ENCODE data around the gene FAM184A.
"Not testable (repeated sequence)": the region's sequence is repeated elsewhere in the genome, so short reads cannot be mapped to it uniquely, and the experiment has no call there.

Gene FAM184A

GRCh38 chr6:119024111-119024510 is 54.4 kb downstream of the FAM184A start:
- no peak overlapping the region for H3K27ac ChIP-seq
- no peak overlapping the region for H3K4me3 ChIP-seq

GRCh38 chr6:119022796-119023195 is 55.7 kb downstream of the FAM184A start:
- Histone ChIP-seq H3K27ac (no peak overlapping the region), H3K4me3 (no peak overlapping the region)

- Histone ChIP-seq H3K4me3 (no peak overlapping the region), H3K27ac (no peak overlapping the region)
These were observed 57.6 kb downstream of the FAM184A start for GRCh38 chr6:119020597-119021561.

- not testable (repeated sequence) for H3K27ac ChIP-seq, H3K4me3 ChIP-seq
These were observed 63.3 kb downstream of the FAM184A start for GRCh38 chr6:119015165-119015564.

GRCh38 chr6:119012521-119012920 is 65.9 kb downstream of the FAM184A start:
- Histone ChIP-seq H3K4me3 (no peak overlapping the region), H3K27ac (no peak overlapping the region)

- not testable (repeated sequence) for H3K4me3 ChIP-seq, H3K27ac ChIP-seq
These were observed 69.2 kb downstream of the FAM184A start for GRCh38 chr6:119009266-119009665.

- Histone ChIP-seq H3K4me3 (no peak overlapping the region), H3K27ac (no peak overlapping the region)
These were observed 71.5 kb downstream of the FAM184A start for GRCh38 chr6:119006974-119007373.

GRCh38 chr6:119002069-119002468 is 76.4 kb downstream of the FAM184A start:
- Histone ChIP-seq H3K4me3 (no peak overlapping the region), H3K27ac (no peak overlapping the region)

- no peak overlapping the region for H3K4me3 ChIP-seq
- no peak overlapping the region for H3K27ac ChIP-seq
These were observed 78.9 kb downstream of the FAM184A start for GRCh38 chr6:118999494-119000040.

- not testable (repeated sequence) for H3K4me3 ChIP-seq, H3K27ac ChIP-seq
These were observed 81.0 kb downstream of the FAM184A start for GRCh38 chr6:118997426-118997825.

- no peak overlapping the region for H3K4me3 ChIP-seq
- no peak overlapping the region for H3K27ac ChIP-seq
These were observed 82.1 kb downstream of the FAM184A start for GRCh38 chr6:118996289-118996820.

GRCh38 chr6:118993803-118994251 is 84.6 kb downstream of the FAM184A start:
- Histone ChIP-seq H3K27ac (no peak overlapping the region), H3K4me3 (no peak overlapping the region)

GRCh38 chr6:118993358-118993757 is 85.1 kb downstream of the FAM184A start:
- H3K27ac ChIP-seq, result no peak overlapping the region

GRCh38 chr6:118992186-118992795 is 86.2 kb downstream of the FAM184A start:
- Histone ChIP-seq H3K4me3 (no peak overlapping the region), H3K27ac (no peak overlapping the region)

More at GRCh38 chr6:118993358-118993757, 85.1 kb downstream of the FAM184A start:
- H3K4me3 ChIP-seq, result no peak overlapping the region

GRCh38 chr6:118986312-118986711 is 92.2 kb downstream of the FAM184A start:
- H3K27ac ChIP-seq, result no peak overlapping the region
- no peak overlapping the region for H3K4me3 ChIP-seq

GRCh38 chr6:118985123-118985830 is 93.2 kb downstream of the FAM184A start:
- no peak overlapping the region for H3K27ac ChIP-seq
- H3K4me3 ChIP-seq, result no peak overlapping the region

GRCh38 chr6:118984342-118984741 is 94.1 kb downstream of the FAM184A start:
- H3K27ac ChIP-seq, result no peak overlapping the region
- H3K4me3 ChIP-seq, result no peak overlapping the region

GRCh38 chr6:118982575-118982911 is 95.9 kb downstream of the FAM184A start:
- Histone ChIP-seq H3K4me3 (no peak overlapping the region), H3K27ac (no peak overlapping the region)

- H3K27ac ChIP-seq, result no peak overlapping the region
- H3K4me3 ChIP-seq, result no peak overlapping the region
These were observed 96.4 kb downstream of the FAM184A start for GRCh38 chr6:118981884-118982574.

Measured in skin epidermis (tissue), 12 donors.